ENCODE measurements around the gene MERTK.

DNA sequence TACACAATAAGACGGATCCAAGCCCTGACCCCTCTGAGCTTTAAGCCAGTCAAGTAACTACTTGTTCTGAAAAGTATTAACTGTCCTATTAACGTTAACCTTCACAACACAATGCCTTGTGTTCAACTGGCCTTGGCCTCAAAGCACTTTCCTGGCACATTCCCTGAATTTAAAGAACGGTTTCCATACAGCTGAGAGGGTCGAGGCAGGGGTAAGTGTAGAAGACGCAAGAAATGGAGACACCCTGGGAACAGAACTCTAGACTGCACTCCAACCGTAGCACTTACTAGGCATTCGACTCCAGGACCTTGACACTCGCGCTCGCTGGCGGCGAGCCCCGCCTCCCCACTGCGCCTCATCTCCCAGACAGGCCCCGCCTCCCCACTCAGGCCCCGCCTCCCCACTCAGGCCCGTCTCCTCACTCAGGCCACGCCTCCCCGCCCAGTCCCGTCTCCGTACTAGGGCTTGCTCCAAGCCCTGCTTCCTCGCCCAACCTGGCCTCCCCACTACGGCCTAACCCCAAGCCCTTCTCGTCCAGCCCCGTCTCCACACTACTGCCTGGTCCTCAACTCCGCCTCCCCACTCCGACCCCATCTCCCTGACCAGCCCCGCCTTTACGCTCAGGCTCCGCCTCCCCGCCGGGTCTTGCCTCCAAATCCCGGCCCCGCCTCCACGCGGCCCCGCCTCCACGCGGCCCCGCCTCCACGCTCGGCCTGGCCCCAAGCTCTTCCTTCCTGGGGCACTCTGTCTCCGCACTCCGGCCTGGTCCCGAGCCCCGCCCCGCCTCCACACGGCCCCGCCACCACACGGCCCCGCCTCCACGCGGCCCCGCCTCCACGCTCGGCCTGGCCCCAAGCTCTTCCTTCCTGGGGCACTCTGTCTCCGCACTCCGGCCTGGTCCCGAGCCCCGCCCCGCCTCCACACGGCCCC, 155.8 kb downstream of the MERTK start:
- TF ChIP-seq, protein P1, sequence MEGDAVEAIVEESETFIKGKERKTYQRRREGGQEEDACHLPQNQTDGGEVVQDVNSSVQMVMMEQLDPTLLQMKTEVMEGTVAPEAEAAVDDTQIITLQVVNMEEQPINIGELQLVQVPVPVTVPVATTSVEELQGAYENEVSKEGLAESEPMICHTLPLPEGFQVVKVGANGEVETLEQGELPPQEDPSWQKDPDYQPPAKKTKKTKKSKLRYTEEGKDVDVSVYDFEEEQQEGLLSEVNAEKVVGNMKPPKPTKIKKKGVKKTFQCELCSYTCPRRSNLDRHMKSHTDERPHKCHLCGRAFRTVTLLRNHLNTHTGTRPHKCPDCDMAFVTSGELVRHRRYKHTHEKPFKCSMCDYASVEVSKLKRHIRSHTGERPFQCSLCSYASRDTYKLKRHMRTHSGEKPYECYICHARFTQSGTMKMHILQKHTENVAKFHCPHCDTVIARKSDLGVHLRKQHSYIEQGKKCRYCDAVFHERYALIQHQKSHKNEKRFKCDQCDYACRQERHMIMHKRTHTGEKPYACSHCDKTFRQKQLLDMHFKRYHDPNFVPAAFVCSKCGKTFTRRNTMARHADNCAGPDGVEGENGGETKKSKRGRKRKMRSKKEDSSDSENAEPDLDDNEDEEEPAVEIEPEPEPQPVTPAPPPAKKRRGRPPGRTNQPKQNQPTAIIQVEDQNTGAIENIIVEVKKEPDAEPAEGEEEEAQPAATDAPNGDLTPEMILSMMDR (IDR thresholded peaks at IDR 0.05; ENCODE audit: control extremely low read depth in 1 of 3, insufficient read depth in 1 of 3, low read depth in 1 of 3, low read length in 3 of 3) = no peak
- TF ChIP-seq RXRA (IDR thresholded peaks at IDR 0.05; ENCODE audit: insufficient read depth, low read depth, low read length) (no peak), CBX5 (IDR thresholded peaks at IDR 0.05; ENCODE audit: low read depth, low read length) (no peak)

Data from H1 (cell line).